RWPE2 (cell line): ENCODE measurements around the gene GNA15.

Experiments
- ATAC-seq: fragments of 200-7000 bp; cut with Tn5 transposase; 3 replicates; pipeline ENCODE4 v1.9.1; 2021; ENCODE audit warnings: low read depth
- DNase-seq: peaks from one replicate; pipeline ENCODE4 v3.0.0-alpha.2; 2020; ENCODE audit warnings: low spot score
- H3K27ac ChIP-seq: fragments of 450-650 bp; 2 replicates; pipeline ENCODE4 v1.5.1; 2017; ENCODE audit warnings: mild to moderate bottlenecking; ENCODE audit not compliant: poor library complexity, severe bottlenecking
- H3K27me3 ChIP-seq: fragments of 250-450 bp; sonication (Bioruptor Pico); 2 replicates; pipeline ENCODE4 v1.5.1; 2021; ENCODE audit warnings: mild to moderate bottlenecking, moderate library complexity; ENCODE audit not compliant: insufficient read depth, poor library complexity, severe bottlenecking
- H3K36me3 ChIP-seq: fragments of 250-450 bp; sonication (Bioruptor Pico); 2 replicates; pipeline ENCODE4 v1.5.1; 2020; ENCODE audit warnings: low read depth, mild to moderate bottlenecking, moderate library complexity
- H3K4me1 ChIP-seq: fragments of 250-450 bp; sonication (Bioruptor Pico); 2 replicates; pipeline ENCODE4 v1.5.1; 2021; ENCODE audit warnings: mild to moderate bottlenecking, moderate library complexity; ENCODE audit not compliant: insufficient read depth, poor library complexity, severe bottlenecking
- H3K4me3 ChIP-seq: fragments of 250-450 bp; sonication (Bioruptor Pico); 2 replicates; pipeline ENCODE4 v1.5.1; 2021; ENCODE audit warnings: mild to moderate bottlenecking, moderate library complexity; ENCODE audit not compliant: severe bottlenecking
- H3K9me3 ChIP-seq: fragments of 250-450 bp; sonication (Bioruptor Pico); 2 replicates; pipeline ENCODE4 v1.5.1; 2021; ENCODE audit warnings: mild to moderate bottlenecking, moderate library complexity; ENCODE audit not compliant: severe bottlenecking
- TF ChIP-seq, protein P1 (sequence below): fragments of 450-650 bp; IDR thresholded peaks from one replicate; pipeline ENCODE4 v1.5.1; 2017; ENCODE audit warnings: mild to moderate bottlenecking, moderate library complexity; ENCODE audit not compliant: poor library complexity, severe bottlenecking

The GNA15 gene

DNA sequence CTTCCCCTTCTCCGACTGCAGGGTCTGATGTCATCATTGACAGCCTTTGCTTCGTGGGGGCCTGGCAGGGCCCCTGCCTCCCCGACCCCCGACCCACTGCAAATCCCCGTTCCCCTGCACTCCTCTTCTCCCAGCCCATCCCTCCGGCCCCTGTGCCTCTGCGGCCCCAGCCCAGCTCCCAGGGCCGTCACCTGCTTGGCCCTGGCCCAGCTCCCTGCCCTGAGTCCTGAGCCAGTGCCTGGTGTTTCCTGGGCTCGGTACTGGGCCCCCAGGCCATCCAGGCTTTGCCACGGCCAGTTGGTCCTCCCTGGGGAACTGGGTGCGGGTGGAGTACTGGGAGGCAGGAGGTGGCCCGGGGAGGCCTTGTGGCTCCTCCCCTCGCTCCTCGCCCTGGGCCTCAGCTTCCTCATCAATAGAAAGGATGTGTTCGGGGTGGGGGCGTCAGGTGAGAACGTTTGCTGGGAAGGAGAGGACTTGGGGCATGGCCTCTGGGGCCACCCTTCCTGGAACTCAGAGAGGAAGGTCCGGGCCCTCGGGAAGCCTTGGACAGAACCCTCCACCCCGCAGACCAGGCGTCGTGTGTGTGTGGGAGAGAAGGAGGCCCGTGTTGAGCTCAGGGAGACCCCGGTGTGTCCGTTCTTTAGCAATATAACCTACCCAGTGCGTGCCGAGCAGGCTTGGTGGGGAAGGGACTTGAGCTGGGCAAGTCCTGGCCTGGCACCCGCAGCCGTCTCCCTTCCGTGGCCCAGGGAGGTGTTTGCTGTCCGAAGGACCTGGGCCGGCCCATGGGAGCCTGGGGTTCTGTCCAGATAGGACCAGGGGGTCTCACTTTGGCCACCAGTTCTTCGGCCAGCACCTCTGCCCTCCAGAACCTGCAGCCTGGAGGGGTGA is 72.7 kb downstream of the GNA15 start:
- DNase-seq (peak; percentile 38), ATAC-seq (no peak)
- Histone ChIP-seq H3K36me3 (peaks cover 23% of the 10 kb centered on the region), H3K4me3 (no peak overlapping the region), H3K9me3 (no peaks in the 10 kb centered on the region), H3K27me3 (no peaks in the 10 kb centered on the region), H3K27ac (no peak overlapping the region), H3K4me1 (no peaks in the 10 kb centered on the region)
- TF ChIP-seq, protein P1, sequence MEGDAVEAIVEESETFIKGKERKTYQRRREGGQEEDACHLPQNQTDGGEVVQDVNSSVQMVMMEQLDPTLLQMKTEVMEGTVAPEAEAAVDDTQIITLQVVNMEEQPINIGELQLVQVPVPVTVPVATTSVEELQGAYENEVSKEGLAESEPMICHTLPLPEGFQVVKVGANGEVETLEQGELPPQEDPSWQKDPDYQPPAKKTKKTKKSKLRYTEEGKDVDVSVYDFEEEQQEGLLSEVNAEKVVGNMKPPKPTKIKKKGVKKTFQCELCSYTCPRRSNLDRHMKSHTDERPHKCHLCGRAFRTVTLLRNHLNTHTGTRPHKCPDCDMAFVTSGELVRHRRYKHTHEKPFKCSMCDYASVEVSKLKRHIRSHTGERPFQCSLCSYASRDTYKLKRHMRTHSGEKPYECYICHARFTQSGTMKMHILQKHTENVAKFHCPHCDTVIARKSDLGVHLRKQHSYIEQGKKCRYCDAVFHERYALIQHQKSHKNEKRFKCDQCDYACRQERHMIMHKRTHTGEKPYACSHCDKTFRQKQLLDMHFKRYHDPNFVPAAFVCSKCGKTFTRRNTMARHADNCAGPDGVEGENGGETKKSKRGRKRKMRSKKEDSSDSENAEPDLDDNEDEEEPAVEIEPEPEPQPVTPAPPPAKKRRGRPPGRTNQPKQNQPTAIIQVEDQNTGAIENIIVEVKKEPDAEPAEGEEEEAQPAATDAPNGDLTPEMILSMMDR = no peak

DNA sequence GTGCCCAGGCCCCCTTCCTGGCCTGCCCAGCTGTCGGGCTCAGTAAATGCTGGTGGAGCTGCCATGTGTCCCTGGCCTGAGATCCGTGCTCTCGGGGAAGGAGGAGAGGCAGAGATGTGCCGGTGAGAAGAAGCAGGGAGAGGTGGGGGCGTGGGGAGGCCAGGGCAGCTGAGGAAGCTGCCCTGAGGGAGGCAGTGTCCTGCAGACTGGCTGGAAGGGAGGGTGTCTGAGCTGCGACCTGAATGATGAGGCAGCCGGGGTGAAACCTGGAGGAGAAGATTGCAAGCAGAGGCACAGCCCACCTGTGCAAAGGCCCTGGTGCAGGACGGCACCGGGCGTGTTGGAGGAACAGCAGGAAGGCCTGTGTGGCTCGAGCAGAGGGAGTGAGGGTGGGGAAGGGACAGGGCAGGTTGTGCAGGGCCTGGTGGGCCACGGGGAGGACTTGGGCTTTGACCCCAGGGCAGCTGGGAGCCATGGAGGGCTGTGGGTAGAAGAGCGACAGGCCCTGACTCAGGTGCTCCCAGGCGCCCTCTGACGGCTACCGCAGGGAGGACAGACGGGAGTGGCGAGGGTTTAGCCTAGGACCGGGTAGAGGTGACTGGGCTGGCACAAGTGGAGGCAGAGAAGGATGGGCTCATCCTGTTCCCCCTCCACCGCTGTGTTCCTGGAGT is 74.6 kb downstream of the GNA15 start:
- Histone ChIP-seq H3K4me1 (no peaks in the 10 kb centered on the region), H3K9me3 (no peaks in the 10 kb centered on the region), H3K27me3 (no peaks in the 10 kb centered on the region), H3K4me3 (no peak overlapping the region), H3K36me3 (peaks cover 18% of the 10 kb centered on the region), H3K27ac (no peak overlapping the region)
- peak; percentile 69 for ATAC-seq
- TF ChIP-seq, protein P1 = peak; percentile 64
- DNase-seq = peak; percentile 45

DNA sequence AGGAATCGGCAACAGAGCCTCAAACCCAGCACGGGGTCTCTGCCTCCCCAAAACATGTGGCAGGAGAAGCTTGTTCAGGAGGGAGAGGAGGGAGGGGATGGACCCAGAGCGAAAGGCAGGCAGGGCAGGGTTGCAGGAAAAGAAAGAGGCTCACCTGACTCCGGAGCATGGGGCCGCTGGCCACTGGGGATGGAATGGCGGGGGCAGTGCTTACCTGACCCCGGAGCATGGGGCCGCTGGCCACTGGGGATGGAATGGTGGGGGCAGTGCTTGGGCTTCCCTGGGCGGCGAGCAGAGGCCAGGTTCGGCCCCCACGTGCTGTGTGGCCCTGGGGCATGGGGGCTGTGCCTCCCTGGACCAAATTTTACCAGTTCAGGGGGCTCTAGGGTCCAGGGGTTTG is 75.4 kb downstream of the GNA15 start:
- no peaks in the 10 kb centered on the region for H3K4me1 ChIP-seq
- H3K9me3 ChIP-seq = no peaks in the 10 kb centered on the region
- no peak overlapping the region for H3K4me3 ChIP-seq
- ATAC-seq = no peak
- H3K27ac ChIP-seq = no peak overlapping the region
- peaks cover 16% of the 10 kb centered on the region for H3K36me3 ChIP-seq
- TF ChIP-seq, protein P1 = no peak
- DNase-seq = peak; percentile 26
- H3K27me3 ChIP-seq = no peaks in the 10 kb centered on the region

DNA sequence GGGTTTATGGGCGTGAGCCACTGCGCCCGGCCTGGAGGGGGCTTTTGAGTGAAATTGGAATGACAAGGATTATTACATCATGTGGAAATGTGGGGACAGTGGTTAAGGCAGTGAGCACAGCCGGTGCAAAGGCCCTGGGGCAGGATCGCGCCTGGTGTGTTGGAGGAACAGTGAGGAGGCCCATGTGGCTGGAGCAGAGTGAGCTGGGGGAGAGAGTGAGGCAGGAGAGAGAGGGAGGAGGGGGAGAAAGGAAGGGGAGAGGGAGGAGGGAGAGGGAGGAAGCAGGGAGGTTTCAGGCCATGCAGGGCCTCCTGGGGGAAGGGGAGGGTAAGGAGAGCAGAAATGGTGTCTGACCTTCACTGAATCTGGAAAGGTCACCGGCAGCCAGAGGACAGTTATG is 77.3 kb downstream of the GNA15 start:
- TF ChIP-seq, protein P1 = no peak
- no peak overlapping the region for H3K27ac ChIP-seq
- no peak overlapping the region for H3K4me3 ChIP-seq

More for the DNA sequence above, 77.3 kb downstream of the GNA15 start:
- peak; percentile 19 for DNase-seq
- no peak for ATAC-seq
- Histone ChIP-seq H3K9me3 (no peaks in the 10 kb centered on the region), H3K27me3 (no peaks in the 10 kb centered on the region), H3K4me1 (no peaks in the 10 kb centered on the region), H3K36me3 (no peaks in the 10 kb centered on the region)
